Measurements from ENCODE around the gene TAF5L. TPM values are rescaled to one million over a fixed set of nuclear protein-coding genes. Genes with fewer than 3 reads are reported as not detected.

TAF5L gene
- total RNA-seq, 1 experiment from 2014 or later = 16.4 TPM

DNA sequence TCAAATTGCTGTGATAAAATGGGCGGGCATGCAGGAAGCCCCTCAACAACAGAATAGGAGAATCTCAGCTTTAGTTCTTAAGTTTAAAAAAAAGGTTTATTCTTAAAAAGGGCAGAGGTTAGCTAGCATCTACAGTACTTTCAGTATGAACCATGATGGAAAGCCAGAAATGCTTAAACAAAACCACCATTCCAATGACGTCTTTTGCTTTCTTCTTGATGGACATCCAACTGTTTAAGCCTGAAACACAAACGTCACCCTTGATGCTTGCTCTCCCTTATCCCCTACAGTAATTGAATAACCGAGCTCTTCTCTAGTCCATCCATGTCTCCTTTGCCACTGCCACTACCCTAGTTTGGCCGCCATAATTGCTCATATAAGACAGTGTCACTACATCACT lies 25.7 kb downstream of the TAF5L start:
- Histone ChIP-seq H3K9me3 (ENCODE audit: insufficient read depth, low read depth) (no peaks in the 10 kb centered on the region), H3F3A (ENCODE audit: insufficient read depth, low read depth) (no peaks in the 10 kb centered on the region), H3K36me3 (ENCODE audit: low read depth) (no peaks in the 10 kb centered on the region; the same call in none of the 2 replicates), H3K4me1 (replicated peaks; ENCODE audit: insufficient read depth) (no peaks in the 10 kb centered on the region), H3K27me3 (ENCODE audit: insufficient read depth, low read depth) (no peaks in the 10 kb centered on the region), H4K20me1 (ENCODE audit: insufficient read depth) (peaks cover 6% of the 10 kb centered on the region; the same call in 1 of the 2 replicates), H3K4me3 (no peak overlapping the region), H3K4me2 (no peak overlapping the region), H3K9me2 (ENCODE audit: insufficient read depth) (no peaks in the 10 kb centered on the region; the same call in 1 of the 2 replicates), H3K79me2 (ENCODE audit: low read depth) (no peaks in the 10 kb centered on the region), H3K27ac (no peak overlapping the region), H2AFZ (no peak overlapping the region)
- DNase-seq = no peak
- no TSS peak for BruUV-seq (replicated peaks)
- TF ChIP-seq EZH2 (IDR thresholded peaks at IDR 0.05; ENCODE audit: low read depth) = no peak
- CTCF ChIA-PET = no interaction called here
- intact Hi-C loops (cut with micrococcal nuclease; ENCODE audit: unreplicated experiment) = no loop called here
- POLR2A ChIA-PET (ENCODE audit: unreplicated experiment) = no interaction called here

DNA sequence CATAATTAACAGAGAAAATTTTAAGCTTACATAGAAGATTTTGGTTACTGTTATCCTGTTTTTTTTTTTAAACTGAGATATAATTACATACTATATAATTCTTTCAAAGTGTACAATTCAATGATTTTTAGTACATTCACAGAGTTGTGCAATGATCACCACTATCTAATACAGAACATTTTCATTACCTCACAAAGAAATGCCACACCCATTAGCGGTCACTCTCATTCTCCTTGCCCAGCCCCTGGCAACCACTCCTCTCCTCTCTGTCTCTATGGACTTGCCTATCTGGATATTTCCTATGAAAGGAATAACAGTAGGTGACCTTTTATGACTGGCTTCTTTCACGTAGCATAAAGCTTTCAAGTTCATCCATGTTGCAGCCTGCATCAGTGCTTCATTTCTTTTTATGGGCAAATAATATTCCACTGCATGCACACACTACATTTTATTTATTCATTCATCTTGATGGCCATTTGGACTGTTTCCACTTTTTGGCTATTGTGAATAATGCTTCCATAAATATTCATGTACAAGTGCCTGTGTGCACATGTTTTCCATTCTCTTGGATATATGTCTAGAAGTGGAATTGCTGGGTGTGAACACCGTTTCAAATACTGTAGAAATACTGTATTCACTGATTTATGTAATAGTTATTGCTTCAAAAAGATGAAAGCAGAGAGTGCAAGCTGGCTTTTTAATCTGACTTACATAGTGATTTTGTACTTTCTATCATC lies 26.5 kb downstream of the TAF5L start:
- Histone ChIP-seq H4K20me1 (ENCODE audit: insufficient read depth) (peaks cover 6% of the 10 kb centered on the region; the same call in 1 of the 2 replicates), H3K4me2 (no peak overlapping the region), H3K9me3 (ENCODE audit: insufficient read depth, low read depth) (no peaks in the 10 kb centered on the region), H3K79me2 (ENCODE audit: low read depth) (no peaks in the 10 kb centered on the region), H3K4me1 (replicated peaks; ENCODE audit: insufficient read depth) (no peaks in the 10 kb centered on the region), H3K27me3 (ENCODE audit: insufficient read depth, low read depth) (no peaks in the 10 kb centered on the region), H3F3A (ENCODE audit: insufficient read depth, low read depth) (no peaks in the 10 kb centered on the region), H3K36me3 (ENCODE audit: low read depth) (peaks cover 3% of the 10 kb centered on the region), H2AFZ (no peak overlapping the region), H3K4me3 (no peak overlapping the region), H3K27ac (no peak overlapping the region), H3K9me2 (ENCODE audit: insufficient read depth) (no peaks in the 10 kb centered on the region; the same call in 1 of the 2 replicates)
- intact Hi-C loops (cut with micrococcal nuclease; ENCODE audit: unreplicated experiment) = no loop called here
- TF ChIP-seq, protein P1, sequence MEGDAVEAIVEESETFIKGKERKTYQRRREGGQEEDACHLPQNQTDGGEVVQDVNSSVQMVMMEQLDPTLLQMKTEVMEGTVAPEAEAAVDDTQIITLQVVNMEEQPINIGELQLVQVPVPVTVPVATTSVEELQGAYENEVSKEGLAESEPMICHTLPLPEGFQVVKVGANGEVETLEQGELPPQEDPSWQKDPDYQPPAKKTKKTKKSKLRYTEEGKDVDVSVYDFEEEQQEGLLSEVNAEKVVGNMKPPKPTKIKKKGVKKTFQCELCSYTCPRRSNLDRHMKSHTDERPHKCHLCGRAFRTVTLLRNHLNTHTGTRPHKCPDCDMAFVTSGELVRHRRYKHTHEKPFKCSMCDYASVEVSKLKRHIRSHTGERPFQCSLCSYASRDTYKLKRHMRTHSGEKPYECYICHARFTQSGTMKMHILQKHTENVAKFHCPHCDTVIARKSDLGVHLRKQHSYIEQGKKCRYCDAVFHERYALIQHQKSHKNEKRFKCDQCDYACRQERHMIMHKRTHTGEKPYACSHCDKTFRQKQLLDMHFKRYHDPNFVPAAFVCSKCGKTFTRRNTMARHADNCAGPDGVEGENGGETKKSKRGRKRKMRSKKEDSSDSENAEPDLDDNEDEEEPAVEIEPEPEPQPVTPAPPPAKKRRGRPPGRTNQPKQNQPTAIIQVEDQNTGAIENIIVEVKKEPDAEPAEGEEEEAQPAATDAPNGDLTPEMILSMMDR (conservative IDR thresholded peaks at IDR 0.05) = no peak
- no peak for TF ChIP-seq EZH2 (IDR thresholded peaks at IDR 0.05; ENCODE audit: low read depth)
- BruUV-seq (replicated peaks) = no TSS peak
- DNase-seq = no peak
- ChIA-PET POLR2A (ENCODE audit: unreplicated experiment) (no interaction called here), CTCF (interaction anchor here (0.6 kb wide), 1 partner anchor 766 kb away, joined by 3 read pairs; no protein-coding TSS in a partner anchor)

DNA sequence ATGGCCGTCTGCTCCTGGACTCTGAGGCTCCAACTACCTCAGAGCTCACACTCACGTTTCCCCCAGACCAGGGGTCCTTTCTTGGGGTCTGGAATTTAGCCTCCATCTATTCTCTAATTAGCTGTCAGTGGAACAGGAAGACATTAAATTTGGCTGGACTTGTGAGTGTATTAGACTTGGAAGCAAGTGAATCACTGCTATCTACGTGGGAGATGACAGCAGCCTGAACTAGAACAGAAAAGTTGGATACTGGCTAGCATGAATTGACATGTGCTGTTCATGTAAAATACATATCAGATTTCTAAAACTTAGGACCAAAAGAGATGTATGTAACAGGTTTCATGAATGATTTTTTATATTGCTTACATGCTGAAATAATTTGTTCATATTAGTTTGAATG lies 28.0 kb downstream of the TAF5L start:
- Histone ChIP-seq H3K9me2 (ENCODE audit: insufficient read depth) (no peaks in the 10 kb centered on the region; the same call in 1 of the 2 replicates), H3K27me3 (ENCODE audit: insufficient read depth, low read depth) (no peaks in the 10 kb centered on the region), H3K4me2 (no peak overlapping the region), H3K79me2 (ENCODE audit: low read depth) (no peaks in the 10 kb centered on the region), H3F3A (ENCODE audit: insufficient read depth, low read depth) (no peaks in the 10 kb centered on the region), H3K27ac (no peak overlapping the region), H3K36me3 (ENCODE audit: low read depth) (peaks cover 6% of the 10 kb centered on the region), H3K9me3 (ENCODE audit: insufficient read depth, low read depth) (no peaks in the 10 kb centered on the region), H3K4me1 (replicated peaks; ENCODE audit: insufficient read depth) (no peaks in the 10 kb centered on the region), H4K20me1 (ENCODE audit: insufficient read depth) (peaks cover 6% of the 10 kb centered on the region; the same call in 1 of the 2 replicates), H3K4me3 (no peak overlapping the region), H2AFZ (no peak overlapping the region)
- ChIA-PET CTCF (no interaction called here), POLR2A (ENCODE audit: unreplicated experiment) (no interaction called here)
- no peak for DNase-seq
- TF ChIP-seq, protein P1 (conservative IDR thresholded peaks at IDR 0.05) = no peak
- TF ChIP-seq EZH2 (IDR thresholded peaks at IDR 0.05; ENCODE audit: low read depth) = no peak
- BruUV-seq (replicated peaks) = no TSS peak
- intact Hi-C loops (cut with micrococcal nuclease; ENCODE audit: unreplicated experiment) = no loop called here

Data from PC-9 (cell line).